GM12878 (cell line): Measurements from ENCODE around the gene GGCT. TPM values are rescaled to one million over a fixed set of nuclear protein-coding genes. Genes with fewer than 3 reads are reported as not detected.

ENCODE experiments used
- BCLAF1 ChIP-seq: fragments of 450-650 bp; IDR thresholded peaks from 2 replicates; pipeline ENCODE4 v1.6.1; 2017; ENCODE audit warnings: antibody characterized with exemption, mild to moderate bottlenecking, moderate library complexity
- CBFB ChIP-seq: IDR thresholded peaks from 2 replicates; pipeline ENCODE4 v1.6.1; 2016; ENCODE audit warnings: antibody characterized with exemption, low read depth
- E2F8 ChIP-seq: fragments of 450-650 bp; IDR thresholded peaks from 2 replicates; pipeline ENCODE4 v1.6.1; 2018; ENCODE audit warnings: mild to moderate bottlenecking, low read depth, moderate library complexity; ENCODE audit not compliant: partially characterized antibody
- EZH2 ChIP-seq: IDR thresholded peaks from 2 replicates; pipeline ENCODE4 v1.6.1; 2012; ENCODE audit warnings: low read depth, mild to moderate bottlenecking, control low read depth, inconsistent platforms, low read length, borderline replicate concordance; ENCODE audit not compliant: control insufficient read depth
- HSF1 ChIP-seq: fragments of 150-350 bp; IDR thresholded peaks from 2 replicates; pipeline ENCODE4 v1.6.1; 2014; ENCODE audit warnings: mild to moderate bottlenecking, low read depth, low read length
- IRF3 ChIP-seq: fragments of 450-650 bp; IDR thresholded peaks from 2 replicates; pipeline ENCODE4 v1.6.1; 2014; ENCODE audit warnings: mild to moderate bottlenecking
- NFYA ChIP-seq: IDR thresholded peaks from 2 replicates; pipeline ENCODE4 v1.6.1; 2011; ENCODE audit warnings: low read depth, mild to moderate bottlenecking, low read length, improper control_type of control experiment, borderline replicate concordance
- NR2C2 ChIP-seq: IDR thresholded peaks from 2 replicates; pipeline ENCODE4 v1.6.1; 2011; ENCODE audit warnings: borderline replicate concordance, low read depth; ENCODE audit not compliant: control insufficient read depth, insufficient read length
- RELA ChIP-seq: fragments of 450-650 bp; IDR thresholded peaks from 2 replicates; pipeline ENCODE4 v1.8.0; 2014; ENCODE audit warnings: borderline replicate concordance; ENCODE audit not compliant: partially characterized antibody
- RELB ChIP-seq: fragments of 450-650 bp; IDR thresholded peaks from 2 replicates; pipeline ENCODE4 v1.6.1; 2017; ENCODE audit warnings: low read depth, mild to moderate bottlenecking, moderate library complexity
- SRF ChIP-seq, 2 experiments: IDR thresholded peaks; 2 replicates each; pipeline ENCODE4 v1.6.1; 2011; ENCODE audit warnings: low read depth in 2 of 2, low read length in 2 of 2, mild to moderate bottlenecking in 1 of 2, moderate library complexity in 1 of 2
- TCF7 ChIP-seq: IDR thresholded peaks from 2 replicates; pipeline ENCODE4 v1.6.1; 2014; ENCODE audit warnings: antibody characterized with exemption, borderline replicate concordance
- ZBTB4 ChIP-seq: fragments of 450-650 bp; formaldehyde crosslinking; IDR thresholded peaks from 2 replicates; pipeline ENCODE4 v1.4.0; 2022; ENCODE audit warnings: mild to moderate bottlenecking, moderate library complexity
- ZNF24 ChIP-seq: fragments of 450-650 bp; IDR thresholded peaks from 2 replicates; pipeline ENCODE4 v1.6.1; 2017; ENCODE audit warnings: antibody characterized with exemption, mild to moderate bottlenecking
- polyA plus RNA-seq, 11 experiments: library from polyadenylated mRNA; depleted of rRNA in 4 of 11; unstranded in 6 of 11; stranded (reverse) in 5 of 11; fragments of >200 nt; fragmentation: Nextera tagmentation in 4 of 11; fragmentation: Illumina TruSeq in 1 of 11; extraction: Ambion mirVana in 4 of 11; extraction: Trizol in 1 of 11; gene quantifications; 1 replicate in 1 of 11; 2 replicates in 10 of 11; pipeline versions ENCODE4 v1.2.1 to v1.2.3, GENCODE V29; 2011 to 2016; ENCODE audit warnings: inconsistent platforms in 2 of 11, missing spikeins in 2 of 11, low read depth in 1 of 11
- total RNA-seq, 4 experiments: library from RNA; depleted of rRNA in 3 of 4; stranded (reverse); fragments of >200 nt in 3 of 4; fragmentation: Illumina TruSeq in 1 of 4; extraction: Trizol in 1 of 4; gene quantifications; 2 replicates each; pipeline versions ENCODE4 v1.2.1 to v1.2.3, GENCODE V29; 2013 to 2021

GGCT gene
- total and polyA plus RNA-seq, 10 of the 15 experiments (the other 5 are each of a cell fraction or from before 2014, with no cell fraction given) = 57.0 to 215 (median 92.3) TPM

- TF ChIP-seq BCLAF1 (no peak), NR2C2 (no peak), CBFB (peak; percentile 89; the same call in 1 of the 2 replicates), RELB (no peak; the same call in 1 of the 2 replicates), E2F8 (peak; percentile 96), RELA (no peak), TCF7 (no peak), NFYA (peak; percentile 62), ZNF24 (no peak), EZH2 (no peak), ZBTB4 (no peak), SRF (IDR thresholded peaks at IDR 0.05; ENCODE audit: low read depth in 2 of 2, low read length in 2 of 2) (no peak), HSF1 (no peak), IRF3 (peak; percentile 85)
These were observed at the start of gene GGCT (continued) for GRCh38 chr7:30504301-30505173.
